Lung microvascular endothelial cell (primary cell): ENCODE measurements around the gene FAM120B. TPM values are rescaled to one million over a fixed set of nuclear protein-coding genes. Genes with fewer than 3 reads are reported as not detected.

ENCODE experiments used
- DNase-seq, 2 donors: peaks; one replicate each; pipeline versions ENCODE4 v3.0.0 to v3.0.0-alpha.2; 2010; ENCODE audit warnings: low read depth in 2 of 2
- total RNA-seq: library from RNA; depleted of rRNA; stranded (reverse); fragments of >200 nt; gene quantifications from 2 replicates; pipeline ENCODE4 v1.2.1, GENCODE V29; 2014

The FAM120B gene
- total RNA-seq, 1 donor from 2014 or later = 10.9 TPM

DNA sequence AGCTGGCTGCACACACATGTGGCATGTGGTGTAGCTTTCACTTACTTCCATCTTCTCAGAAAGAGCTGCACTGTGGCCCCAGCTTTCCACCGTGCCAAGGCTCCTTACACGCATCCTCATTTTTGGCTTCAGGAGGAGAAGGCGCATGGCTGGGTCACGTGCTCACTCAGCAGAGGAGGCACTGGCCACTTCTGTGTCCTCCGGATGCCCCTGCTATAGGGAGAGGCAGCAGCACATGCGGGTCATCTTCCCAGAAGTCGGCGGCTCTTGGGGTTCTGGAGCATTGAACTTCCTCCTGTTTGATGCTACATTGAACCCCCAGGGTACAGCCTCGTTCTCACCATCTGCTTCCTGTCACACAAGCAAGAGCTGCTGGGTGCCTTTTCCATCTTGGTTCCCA is 111.3 kb downstream of the FAM120B start:
- no peak for DNase-seq

DNA sequence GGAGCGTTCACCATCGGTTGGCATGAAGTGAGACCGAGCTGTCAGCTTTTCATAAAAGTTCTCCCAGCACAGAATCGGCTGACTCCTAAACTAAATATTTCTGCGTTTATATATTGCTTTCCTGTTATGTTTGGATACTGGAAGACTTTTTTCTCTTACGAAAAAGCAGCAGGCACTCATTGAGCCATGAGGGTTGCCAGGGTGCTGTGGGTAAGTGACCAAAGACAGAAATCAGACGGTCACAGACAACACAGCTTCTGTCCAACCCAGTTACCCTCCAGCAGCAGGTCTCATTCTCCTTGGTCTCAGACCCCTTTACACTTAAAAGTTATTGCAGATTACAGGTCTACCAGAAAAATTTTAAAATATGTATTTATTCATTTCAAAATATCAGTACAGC is 113.7 kb downstream of the FAM120B start:
- no peak for DNase-seq

DNA sequence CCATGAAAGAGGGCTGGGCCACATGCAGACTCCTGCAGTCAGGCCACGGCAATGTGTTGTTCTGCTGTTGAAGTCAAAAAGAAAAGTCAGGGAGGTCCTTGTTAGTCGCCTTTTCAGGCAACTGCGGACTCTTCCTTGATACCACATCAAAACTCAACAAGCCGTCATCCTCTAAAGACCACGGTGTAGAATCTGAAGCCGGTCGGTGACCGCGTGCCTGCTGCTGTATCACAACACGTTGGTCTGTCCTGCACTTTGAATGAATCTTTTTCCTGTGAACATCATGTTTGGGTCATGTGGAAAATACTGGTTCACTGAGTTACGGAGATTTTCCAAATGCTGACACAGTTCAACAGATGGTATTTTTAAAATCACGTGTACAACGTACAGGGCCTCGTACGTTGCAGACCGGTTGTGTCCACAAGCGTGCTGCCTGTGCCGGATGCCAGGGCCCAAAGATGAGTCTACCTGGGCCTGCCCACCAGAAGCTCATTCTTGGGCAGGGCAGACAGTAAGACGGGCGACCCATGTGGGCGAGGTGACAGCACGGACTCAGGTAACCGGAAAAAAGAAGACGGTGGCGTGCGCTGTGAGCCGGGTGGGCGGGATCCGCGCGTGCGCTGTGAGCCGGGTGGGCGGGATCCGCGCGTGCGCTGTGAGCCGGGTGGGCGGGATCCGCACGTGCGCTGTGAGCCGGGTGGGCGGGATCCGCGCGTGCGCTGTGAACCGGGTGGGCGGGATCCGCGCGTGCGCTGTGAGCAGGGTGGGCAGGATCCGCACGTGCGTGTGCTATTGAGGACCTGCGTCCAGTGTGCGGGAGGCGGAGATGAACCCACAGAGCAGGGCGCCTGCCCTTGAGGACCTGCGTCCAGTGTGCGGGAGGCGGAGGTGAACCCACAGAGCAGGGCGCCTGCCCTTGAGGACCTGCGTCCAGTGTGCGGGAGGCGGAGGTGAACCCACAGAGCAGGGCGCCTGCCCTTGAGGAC is 114.5 kb downstream of the FAM120B start:
- peak in 1 of 2 donors; percentile 18 for DNase-seq

DNA sequence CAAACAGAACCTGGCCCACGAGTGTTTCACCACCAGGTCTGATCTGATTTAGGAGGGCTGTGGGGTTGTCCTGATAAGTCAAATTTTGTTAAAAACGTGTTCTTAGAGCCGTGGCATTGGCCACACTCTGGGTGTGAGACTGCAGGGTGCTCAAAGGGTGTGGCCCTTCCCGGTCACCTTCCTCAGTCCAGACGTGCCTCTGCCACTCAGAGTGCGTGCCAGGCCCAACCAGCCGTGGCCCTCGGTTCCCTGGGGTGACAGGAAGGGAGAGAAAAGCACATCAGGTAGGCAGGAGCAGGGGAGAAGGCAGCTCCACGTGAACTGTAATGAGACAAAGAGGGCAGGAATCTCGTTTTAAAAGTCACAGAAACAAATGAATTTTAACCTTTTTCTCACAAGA is 115.4 kb downstream of the FAM120B start:
- DNase-seq = no peak

DNA sequence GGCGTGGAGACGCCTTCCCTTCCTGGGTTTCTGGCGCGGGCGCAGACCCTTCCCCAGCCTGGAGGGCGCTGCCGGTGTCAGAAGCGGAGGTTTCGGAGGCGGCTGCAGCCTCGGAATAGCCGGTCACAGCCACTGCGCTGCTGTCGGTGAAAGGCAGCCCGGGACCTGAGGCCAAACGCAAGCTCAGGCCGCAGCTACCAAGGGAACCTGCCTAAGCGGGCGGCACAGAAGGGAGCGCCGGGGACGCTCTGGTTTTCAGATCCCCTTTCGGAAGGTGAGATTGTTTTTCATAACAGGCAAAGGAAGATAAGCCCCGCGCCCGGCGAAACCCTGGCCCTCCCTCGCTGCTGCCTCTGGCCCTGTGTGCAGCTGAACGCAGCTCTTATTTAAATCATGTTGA is 116.5 kb downstream of the FAM120B start:
- no peak for DNase-seq

DNA sequence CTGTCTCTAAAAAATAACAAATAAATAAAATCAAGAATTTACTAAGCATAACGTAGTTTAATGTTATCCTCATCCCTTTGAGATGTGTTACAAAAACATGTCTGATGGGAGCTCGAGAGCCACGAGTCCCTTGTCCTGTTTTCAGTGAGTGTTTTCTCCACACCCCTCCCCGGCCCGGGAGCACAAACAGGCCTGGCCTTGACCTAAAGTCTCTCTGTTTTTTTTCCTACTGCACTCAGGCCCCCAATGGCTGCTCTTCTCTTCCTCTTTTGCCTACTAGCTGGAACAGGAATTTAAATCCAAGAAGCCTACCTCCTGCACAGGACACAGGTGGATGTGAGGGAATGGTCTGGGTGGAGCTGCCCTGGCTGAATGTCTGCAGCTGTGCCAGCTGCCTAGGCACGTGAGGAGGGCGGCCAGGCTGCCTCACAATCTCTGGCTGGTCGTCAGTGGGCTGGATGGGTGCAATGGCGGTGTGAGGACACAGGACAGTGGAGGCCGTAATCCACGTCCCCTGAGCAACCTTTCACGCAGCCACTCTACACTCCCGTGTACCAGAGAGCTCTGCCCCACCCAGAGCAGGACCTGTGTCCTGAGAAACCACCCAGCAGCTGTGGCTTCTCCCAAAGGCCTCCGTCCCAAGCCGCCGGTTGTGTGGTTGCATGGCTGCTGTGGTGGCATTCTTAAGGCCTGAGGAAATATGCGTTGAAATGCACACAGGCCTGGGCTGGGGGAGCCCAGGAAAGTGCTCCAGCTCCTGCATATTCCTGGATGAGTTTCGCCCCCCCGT is 117.5 kb downstream of the FAM120B start:
- peak in 1 of 2 donors; percentile 13 for DNase-seq

DNA sequence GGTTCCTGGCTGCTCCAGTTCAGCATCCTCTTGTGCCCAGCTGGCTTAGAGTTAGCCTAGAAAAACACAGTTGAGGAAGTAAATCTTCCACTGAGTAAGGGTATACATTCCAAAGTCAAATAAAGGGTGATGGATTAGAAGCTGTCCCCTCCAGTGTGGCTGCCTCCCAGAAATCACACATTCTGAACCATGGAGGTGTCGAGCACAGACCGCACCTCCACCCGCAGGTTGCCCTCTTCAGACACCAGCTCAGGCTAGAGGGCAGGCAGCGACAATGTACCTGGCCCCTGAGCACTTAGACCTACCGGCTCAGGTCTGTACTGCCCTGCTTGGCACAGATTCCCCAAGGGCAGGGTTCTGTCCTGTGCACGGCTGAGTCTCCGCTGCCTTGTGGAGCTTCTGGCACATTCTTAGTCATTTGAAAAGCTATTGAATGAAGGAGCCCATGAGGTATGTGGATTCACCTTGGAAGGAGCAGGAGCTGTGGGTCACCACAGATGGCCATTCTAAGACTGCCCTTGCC is 118.1 kb downstream of the FAM120B start:
- DNase-seq = no peak

DNA sequence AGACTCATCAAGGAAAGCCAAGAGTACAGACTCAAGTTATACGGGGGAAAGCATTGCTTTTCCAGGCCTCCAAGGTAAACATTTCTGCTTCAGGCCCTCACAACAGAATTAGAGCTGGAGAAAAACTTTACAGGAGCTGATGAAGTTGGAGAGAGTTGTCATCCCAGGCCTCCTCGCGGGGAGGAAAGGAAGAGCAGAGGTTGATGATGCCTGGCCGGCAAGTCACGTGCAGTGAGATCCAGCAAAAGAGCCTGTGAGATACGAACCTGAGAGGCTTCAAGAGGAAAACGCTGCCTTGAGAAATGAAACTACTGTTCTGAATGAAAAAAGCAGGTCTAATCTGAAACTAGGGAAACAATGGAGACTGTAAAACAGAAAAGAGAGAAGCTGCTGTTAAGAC is 122.9 kb downstream of the FAM120B start:
- DNase-seq = peak; percentile 23 to 77

DNA sequence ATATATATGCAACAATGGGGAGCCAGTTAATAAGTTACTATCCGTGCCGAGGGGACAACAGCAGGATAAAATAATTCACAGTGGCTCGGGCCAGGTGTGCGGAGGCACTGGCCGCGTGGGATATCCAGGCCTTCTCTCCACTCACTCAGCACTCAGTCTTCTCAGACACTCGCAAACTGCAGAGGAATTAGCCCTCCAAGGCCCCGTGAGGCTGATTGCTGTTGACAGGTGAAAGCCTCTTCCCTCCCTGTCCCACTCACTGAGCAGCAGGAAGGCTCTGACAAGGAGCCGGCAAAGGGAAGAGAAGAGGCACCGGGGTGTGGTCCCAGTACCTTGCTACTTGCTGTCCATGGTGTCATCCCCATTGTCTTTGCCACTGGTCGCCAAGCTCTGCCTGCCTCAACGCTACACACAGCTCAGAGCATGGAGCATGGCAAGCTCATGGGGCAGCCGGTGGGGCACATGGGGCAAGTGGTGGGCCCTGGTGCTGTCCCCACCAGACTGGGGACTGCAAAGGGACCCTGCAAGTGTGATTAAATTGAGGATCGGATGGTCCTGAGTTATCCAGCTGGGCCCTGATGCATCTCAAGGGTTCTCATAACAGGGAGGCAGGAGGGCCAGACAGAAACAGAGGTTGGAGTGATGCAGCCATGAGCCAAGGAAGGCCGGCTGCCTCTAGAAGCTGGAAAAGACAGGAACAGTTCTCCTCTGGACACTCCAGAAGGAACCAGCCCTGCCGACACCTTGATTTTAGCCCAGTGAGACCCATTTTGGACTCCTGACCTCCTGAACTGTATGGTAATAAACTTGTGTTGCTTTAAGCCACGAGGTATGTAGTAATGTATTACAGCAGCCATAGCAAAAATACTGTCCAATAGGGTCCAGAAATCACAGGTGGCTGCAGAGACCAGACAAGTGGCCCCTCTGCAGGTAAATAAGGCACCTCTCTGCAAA is 126.9 kb downstream of the FAM120B start:
- DNase-seq = no peak

DNA sequence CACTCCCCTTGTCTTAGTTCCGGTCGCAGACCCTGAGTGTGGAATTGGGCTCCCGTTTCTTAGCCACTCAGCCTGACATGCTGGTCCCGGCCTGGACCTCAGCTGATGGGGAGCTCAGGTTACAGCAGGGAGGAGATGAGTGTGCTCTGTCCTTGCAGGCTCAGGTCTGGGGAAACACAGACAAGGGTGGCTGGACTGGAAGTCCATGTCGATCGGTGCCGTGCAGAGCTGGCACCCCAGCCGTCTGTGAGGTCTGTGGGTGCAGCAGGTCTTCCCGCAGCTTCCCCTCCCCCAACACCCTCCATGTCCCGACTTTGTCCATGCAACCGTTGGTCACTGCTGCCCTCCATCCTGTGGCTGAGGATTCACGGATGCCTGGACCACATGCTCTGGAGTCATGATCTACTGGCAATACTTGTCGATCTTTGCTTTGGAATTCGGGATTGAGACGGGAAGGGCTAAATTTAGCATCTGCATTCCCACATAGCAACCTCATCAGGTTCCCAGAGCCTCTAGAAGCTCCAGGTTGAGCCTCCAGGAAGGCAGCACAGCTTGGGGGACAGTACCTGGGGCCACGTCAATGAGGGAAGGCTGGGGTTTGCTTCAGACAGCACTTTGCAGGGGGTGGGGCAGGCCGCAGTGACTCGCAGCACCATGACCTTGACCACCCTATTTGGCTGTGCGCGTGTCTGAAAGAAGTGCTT is 127.7 kb downstream of the FAM120B start:
- DNase-seq = no peak

DNA sequence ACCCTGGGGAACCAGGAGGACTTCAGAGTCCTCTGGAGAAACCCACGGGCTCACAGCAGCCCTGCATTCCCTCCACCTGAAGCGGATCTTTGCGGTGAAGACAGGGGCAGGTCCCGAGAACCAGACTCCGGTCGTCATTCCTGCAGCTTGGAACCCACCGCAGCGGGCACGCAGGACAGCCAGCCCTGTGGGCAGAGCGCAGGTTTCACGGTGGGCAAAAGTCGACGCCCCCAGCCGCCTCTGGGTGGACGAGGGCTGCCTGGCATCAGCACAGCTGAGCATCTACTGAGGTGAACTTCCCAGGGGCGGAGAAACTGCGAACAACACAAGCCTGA is 128.2 kb downstream of the FAM120B start:
- DNase-seq = no peak

DNA sequence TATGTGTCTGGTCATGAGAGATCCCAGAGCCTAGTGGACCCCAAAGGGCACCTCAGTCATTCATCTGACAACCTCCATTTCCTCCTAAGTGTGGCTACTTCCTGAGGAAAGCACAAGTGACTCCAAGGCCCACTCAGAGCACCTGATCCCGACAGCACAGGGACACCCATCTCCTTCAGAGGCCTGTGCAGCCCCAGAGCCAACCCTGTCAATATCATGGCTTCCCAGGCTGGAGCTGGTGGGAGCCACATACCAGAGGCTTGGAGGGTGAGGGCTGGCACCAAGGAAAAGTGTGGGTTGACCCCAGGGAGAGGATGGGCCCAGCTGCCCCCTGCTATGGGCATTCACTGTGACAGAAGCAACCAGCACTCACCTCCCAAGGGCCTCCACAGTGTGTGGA is 129.2 kb downstream of the FAM120B start:
- DNase-seq = no peak

DNA sequence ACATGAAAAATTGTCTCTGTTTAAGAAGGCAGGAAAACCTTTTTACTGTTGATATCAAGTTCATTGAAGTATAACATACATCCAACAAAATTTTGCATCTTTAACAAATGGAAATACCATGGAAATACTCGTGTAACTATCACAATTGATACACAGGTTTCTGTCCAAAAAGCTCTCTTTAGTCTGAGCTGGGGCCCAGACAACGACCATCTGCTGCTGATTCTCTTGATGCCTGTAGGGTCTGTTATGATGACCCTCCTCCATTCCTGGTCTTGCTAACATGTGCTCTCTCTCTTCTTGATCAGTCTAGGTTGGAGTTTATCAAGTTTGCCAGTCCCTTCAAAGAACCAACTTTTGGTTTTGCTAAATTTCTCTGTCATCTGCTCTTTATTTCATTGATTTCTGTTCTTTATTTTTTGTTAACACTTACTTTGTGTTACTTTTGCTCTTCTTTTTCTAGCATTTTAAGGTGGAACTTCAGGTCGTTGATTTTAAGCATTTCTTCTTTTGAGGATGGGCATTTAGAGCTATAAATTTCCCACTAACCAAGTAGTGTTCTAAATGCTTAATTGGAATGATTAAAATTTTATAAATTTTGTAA is 129.8 kb downstream of the FAM120B start:
- no peak for DNase-seq

DNA sequence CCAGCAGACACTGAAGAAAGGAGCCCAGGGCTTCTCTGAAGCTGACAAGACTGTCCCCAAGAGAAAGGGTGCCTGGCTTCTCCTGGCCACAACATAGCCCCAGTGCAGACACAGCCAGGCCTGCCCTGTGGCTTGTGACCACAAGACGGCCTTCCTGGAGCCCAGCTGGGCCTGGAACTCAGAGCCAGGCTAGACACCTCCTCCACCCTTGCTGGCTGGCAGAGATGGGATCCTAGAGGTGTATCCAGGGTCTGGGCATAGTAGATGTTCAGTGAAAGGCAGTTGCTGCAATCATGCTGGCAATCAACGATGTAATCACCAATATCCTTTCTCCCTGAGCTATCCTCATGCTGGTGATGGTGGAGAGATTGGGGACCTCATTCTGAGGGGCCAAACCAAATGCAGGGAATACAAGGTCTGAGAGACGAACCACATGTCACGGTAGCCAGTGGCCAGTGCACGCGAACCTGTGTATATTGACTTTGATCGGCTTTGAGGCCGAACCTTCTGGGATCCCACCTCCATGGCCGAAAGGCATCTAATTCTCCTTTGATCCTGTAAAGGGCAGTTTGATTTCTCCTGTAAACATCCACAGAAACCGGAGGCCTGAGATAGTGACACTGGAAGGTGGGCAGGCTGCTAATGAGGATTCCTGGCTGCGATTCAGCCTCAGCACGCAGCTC is 131.3 kb downstream of the FAM120B start:
- no peak for DNase-seq

DNA sequence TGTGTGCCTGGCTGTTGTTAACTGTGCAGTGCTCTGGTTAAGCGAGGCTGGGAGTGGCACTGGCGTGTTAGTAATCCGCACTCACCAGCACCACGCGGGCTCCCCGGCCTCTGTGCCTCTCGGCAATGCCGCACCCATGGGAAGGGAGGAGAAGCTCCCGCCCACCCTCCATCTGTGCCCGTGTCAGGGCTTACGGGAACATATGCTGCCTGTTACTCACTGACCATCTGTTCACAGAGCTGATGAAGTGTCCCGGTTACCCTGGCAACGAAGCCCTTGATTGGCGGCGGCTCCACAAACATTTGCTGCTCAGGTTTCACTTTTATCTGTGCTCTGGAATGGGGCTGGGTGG is 131.8 kb downstream of the FAM120B start:
- DNase-seq = peak; percentile 90 to 98

DNA sequence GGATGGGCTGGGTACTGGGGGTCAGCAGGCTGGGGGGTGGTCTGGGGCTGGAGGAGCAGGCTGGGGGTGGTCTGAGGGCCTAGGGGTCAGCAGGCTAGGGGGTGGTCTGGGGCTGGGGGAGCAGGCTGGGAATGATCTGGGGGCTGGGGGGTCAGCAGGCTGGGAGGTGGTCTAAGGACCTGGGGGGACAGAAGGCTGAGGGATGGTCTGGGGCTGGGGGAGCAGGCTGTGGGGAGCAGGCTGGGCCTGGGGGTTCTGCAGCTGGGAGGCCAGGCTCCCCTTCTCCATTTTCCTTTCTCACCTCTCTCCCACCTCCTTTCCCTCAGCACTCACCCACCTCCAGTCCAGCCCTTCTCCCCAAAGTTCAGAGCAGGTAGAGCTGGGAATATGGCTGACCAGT is 132.3 kb downstream of the FAM120B start:
- no peak for DNase-seq

DNA sequence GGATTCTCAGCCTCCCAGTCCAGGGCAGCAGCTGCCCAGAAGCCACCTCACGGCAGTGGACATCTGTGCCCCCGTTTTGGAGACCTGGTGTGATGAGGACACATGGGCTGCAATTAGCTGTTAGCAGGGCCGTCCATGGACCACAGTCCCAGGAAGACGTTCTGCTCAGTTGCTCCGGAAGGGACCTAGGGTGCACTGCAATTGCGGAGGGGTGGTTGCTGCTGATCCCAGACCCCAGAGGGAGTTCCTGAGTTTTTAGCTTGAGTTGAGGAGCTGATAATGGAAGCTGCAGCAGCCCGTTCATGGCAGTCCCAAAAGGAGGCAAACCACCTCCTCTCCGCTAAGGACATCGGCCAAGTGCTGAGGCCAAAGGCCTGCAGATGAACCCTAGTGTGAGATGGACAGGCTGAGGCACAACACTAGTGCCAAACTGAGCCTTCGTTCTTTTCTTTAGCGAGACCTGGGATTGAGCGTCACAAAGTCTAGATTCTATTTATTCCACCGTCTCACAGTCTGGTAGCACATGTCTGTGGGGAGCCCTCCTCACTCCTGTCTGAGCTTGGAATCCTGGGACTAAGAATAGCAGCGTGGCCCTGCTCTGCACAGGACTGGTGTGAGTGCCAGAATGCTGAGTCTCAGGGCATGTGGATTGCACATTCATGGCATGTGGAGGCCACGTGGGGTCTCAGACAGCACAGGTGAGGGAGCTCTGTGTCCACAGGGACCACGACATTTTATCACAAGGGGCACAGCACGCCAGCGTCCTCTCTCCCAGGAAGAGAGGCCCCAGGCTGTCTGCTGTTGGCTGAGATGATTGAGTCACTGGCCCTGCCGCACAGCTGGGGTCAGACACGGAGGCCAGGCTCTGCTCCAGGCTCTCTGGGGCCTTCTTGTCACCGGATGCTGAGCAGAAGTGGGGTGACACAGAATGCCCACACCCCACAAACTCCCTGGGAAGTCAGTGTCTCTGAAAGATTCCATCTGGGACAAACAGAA is 133.1 kb downstream of the FAM120B start:
- no peak for DNase-seq

DNA sequence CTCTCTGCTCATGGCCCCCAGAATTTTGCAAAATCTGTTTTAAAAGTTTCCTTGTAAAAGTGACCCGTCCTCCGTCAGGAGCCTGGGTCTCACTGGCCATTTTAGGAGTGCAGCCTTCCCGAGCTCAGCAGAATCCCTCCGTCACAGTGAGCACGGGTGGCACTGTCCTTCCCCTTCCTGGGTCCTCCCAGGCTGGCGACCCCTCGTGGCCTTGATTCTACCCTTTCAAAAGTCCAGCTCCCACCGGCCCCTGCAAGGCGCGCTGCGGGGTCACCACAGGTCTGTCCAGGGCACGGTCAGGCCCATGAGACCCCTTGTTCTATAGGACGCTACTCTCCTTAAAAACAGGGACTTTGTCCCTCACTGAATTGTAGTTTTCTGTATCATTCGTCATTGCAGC is 133.9 kb downstream of the FAM120B start:
- no peak for DNase-seq

DNA sequence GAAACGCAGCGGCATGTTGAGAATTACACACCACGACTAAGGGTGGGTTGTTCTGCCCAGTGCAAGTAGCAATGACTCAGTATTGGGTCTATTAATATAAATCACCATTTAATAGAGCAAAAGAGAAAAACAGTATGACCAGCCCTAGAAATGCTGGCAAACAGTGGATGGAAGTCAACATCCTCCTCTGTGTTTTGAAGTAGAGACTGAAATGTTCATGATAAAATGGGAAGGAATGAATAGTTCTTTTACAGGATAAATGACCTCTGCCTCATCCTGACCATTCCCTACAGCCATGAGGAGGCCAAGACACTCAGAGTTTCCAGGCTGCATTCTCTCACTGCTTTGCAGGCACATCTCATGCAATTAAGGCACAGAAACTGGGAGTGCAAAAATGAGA is 134.8 kb downstream of the FAM120B start:
- DNase-seq = no peak
